GM12872 (cell line): ENCODE results near the gene WDFY2.

Experiments used
- CTCF ChIP-seq: IDR thresholded peaks from 3 replicates; pipeline ENCODE4 v1.5.1; 2011; ENCODE audit warnings: low read depth, mild to moderate bottlenecking, low read length, moderate library complexity; ENCODE audit not compliant: insufficient read depth

The WDFY2 gene

DNA sequence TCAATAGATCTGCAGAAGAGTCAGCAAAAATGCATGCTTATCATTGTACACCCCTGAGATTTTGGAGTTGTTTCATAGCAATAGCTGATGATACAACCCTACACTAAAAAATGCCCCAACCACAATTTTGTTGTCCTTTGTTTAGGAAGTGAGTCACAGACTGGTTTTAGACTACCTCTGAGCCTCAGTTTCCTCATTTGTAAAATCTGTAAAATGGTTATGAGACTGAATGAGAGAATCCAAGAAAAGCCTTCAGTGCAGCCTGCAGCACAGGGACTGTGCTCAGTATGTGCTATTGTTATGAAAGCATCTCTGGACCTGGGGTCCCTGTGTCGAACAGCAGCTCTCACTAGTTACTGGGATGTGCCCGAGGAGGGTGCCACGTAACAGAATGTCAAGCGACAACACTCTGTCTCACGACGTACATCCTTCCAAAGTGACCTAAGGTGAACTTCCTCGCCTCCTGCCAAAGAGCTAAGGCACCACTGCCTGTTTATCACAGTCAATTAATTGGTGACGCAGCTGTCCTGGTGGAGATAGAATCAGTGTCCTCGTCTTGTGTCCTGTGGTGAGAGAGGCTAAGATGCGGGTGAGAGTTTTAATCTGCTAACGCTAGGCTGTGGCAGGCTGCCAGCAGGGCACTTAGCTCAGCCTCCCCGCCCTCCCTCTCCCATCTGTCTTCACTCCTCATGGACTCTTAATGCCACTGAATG is 201.6 kb downstream of the WDFY2 start:
- TF ChIP-seq CTCF, result no peak

DNA sequence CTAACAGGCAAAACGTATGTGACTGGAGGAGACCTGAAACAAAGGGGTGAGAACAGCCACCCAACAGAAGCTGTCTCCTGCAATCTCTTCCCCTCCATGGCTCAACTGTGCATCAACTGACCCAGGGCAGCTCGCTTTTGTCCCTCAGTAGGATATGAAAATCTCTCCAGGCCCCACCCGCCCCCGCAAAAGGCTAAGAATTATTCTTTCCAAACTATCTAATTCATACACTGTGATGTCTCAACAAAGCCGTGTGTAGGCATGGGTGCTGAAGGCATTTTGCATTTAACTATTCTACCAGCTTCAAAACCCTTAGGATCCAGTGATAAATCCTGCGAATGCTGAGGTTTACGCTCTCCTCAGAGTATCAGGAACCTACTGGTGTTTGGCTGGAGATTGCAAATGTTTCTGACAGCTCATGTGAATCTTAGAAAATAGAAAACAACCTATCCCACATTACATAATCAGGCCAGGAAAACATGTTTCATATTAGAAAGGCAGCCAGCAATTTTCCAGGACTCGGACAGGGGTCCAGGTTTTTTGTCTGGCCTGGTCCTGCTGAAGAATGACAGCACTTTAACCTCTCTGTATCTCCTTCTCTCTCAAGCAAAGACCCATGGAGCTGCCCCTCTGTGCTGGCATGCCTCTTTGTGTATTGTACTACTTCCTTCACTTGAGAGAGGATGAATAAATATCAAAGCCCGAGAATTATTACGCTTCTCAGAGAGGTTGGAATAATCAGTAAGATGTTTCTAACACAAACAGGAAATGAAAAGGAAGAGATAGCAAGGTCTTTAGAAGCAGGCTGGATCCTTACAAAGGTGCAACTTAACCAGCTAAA is 202.4 kb downstream of the WDFY2 start:
- TF ChIP-seq CTCF, result no peak

GRCh38 chr13:51793570-51794271 is 209.5 kb downstream of the WDFY2 start:
- TF ChIP-seq CTCF, result no peak

DNA sequence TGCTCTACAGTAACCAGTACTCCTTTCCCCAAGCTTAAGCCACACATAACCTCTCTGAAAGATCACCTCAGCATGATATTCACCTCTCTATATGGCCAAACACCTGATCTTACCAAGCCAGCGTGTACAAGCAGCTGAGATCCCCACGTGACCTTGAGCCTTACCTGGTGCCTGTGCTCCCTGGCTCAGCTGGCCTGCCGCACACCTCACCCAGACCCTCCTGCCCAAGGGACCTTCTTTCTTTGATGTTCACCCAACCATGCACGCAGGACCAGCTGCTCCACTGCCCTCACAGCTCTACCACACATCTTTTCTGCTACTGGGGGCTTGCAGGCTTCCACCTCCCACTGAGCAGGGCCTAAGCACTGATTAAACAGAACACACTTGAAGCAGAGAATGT is 210.7 kb downstream of the WDFY2 start:
- TF ChIP-seq CTCF, result no peak

GRCh38 chr13:51795419-51795818 is 211.2 kb downstream of the WDFY2 start:
- TF ChIP-seq CTCF, result no peak

DNA sequence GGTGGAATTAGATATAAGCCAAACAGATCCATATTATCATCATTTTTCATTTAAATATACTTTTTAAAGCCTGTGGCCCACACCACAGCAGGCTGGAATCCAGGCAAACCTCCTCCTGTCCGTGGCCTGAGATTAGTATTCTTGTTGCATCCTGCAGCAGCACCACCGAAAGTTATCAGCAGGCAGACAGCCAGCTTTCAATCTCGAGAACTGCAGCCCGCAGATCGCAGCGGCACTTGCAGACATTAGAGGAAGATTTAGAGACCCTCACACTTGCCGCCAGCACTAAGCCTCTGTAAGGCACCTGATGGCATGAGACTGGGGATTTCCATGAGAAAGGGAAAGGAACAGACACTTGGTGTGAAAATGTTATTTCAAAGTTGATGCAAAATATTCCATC is 212.3 kb downstream of the WDFY2 start:
- no peak for TF ChIP-seq CTCF
